Mesothelial cell of epicardium (in vitro differentiated cells): ENCODE data around the gene GRK5. TPM values are rescaled to one million over a fixed set of nuclear protein-coding genes. Genes with fewer than 3 reads are reported as not detected.

Experiments
- DNase-seq, 2 experiments: peaks; one replicate each; pipeline ENCODE4 v3.0.0; 2021; ENCODE audit warnings: low spot score in 2 of 2; ENCODE audit not compliant: unreplicated experiment in 2 of 2
- H3K27ac Mint-ChIP-seq: 2 replicates; pipeline ENCODE4 v1.8.0; 2021; ENCODE audit warnings: mixed read lengths
- H3K27me3 Mint-ChIP-seq: 2 replicates; pipeline ENCODE4 v1.8.0; 2021; ENCODE audit warnings: low read depth, mixed read lengths
- H3K36me3 Mint-ChIP-seq: 2 replicates; pipeline ENCODE4 v1.8.0; 2021; ENCODE audit warnings: mixed read lengths
- H3K4me1 Mint-ChIP-seq: 2 replicates; pipeline ENCODE4 v1.8.0; 2021; ENCODE audit warnings: mixed read lengths
- H3K4me3 Mint-ChIP-seq: 2 replicates; pipeline ENCODE4 v1.8.0; 2021; ENCODE audit warnings: mild to moderate bottlenecking, moderate library complexity, mixed read lengths
- H3K9me3 Mint-ChIP-seq: 2 replicates; pipeline ENCODE4 v1.8.0; 2021; ENCODE audit warnings: mixed read lengths
- total RNA-seq: library from RNA; stranded (reverse); gene quantifications from 3 replicates; pipeline ENCODE4 v1.2.1, GENCODE V29; 2021
- TF ChIP-seq, protein P1 (sequence below): fragments of 200-600 bp; sonication (generic); IDR thresholded peaks from one replicate; pipeline ENCODE4 v1.5.0; 2021; ENCODE audit warnings: antibody characterized with exemption; ENCODE audit not compliant: unreplicated experiment

Gene GRK5
- total RNA-seq, 1 donor from 2014 or later: 14.5 TPM

DNA sequence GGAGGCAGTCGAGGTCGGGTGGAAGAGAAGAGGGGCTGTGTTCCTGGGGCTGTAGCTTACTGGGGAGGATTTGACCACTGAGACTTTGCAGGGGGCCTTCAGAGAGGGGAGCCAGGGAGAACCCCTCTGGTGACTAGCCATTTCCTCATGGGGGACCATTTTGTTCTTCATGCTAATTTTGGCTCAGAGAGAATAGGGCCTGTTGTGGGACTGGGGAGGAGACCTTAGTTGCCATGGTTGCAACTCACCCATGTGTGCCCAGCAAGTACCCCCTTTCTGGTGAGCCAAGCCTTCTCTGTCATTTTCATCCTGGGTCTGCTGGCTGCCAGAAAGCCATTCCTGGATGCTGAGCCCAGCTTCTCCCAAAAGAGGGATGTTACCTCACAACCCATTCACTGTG, 120.9 kb downstream of the GRK5 start:
- Mint-ChIP-seq H3K27me3 (no peaks in the 10 kb centered on the region), H3K27ac (no peak overlapping the region), H3K4me1 (no peaks in the 10 kb centered on the region), H3K9me3 (no peaks in the 10 kb centered on the region), H3K4me3 (no peak overlapping the region), H3K36me3 (no peaks in the 10 kb centered on the region)
- no peak for DNase-seq
- TF ChIP-seq, protein P1, sequence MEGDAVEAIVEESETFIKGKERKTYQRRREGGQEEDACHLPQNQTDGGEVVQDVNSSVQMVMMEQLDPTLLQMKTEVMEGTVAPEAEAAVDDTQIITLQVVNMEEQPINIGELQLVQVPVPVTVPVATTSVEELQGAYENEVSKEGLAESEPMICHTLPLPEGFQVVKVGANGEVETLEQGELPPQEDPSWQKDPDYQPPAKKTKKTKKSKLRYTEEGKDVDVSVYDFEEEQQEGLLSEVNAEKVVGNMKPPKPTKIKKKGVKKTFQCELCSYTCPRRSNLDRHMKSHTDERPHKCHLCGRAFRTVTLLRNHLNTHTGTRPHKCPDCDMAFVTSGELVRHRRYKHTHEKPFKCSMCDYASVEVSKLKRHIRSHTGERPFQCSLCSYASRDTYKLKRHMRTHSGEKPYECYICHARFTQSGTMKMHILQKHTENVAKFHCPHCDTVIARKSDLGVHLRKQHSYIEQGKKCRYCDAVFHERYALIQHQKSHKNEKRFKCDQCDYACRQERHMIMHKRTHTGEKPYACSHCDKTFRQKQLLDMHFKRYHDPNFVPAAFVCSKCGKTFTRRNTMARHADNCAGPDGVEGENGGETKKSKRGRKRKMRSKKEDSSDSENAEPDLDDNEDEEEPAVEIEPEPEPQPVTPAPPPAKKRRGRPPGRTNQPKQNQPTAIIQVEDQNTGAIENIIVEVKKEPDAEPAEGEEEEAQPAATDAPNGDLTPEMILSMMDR: no peak

DNA sequence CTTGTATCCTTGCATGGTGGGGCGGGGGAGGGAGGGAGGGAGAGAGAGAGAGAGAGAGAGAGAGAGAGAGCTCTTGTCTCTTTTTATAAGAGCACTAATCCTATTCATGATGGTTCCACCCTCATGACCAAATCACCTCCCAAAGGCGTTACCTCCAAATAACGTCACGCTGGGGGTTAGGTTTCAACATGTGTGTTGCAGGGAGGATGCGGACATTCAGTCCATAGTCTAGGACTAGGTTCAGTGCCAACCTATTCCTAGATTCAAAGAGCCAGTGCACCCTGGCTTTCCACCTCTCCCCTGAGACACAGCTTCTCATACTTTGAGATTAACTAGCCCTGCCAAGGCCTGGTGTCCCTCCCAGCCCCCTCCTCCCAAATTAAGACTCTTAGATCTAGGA, 123.0 kb downstream of the GRK5 start:
- Mint-ChIP-seq H3K4me1 (peaks cover 18% of the 10 kb centered on the region), H3K27ac (no peak overlapping the region), H3K9me3 (no peaks in the 10 kb centered on the region), H3K36me3 (no peaks in the 10 kb centered on the region), H3K27me3 (no peaks in the 10 kb centered on the region), H3K4me3 (no peak overlapping the region)
- DNase-seq: no peak
- TF ChIP-seq, protein P1: no peak

DNA sequence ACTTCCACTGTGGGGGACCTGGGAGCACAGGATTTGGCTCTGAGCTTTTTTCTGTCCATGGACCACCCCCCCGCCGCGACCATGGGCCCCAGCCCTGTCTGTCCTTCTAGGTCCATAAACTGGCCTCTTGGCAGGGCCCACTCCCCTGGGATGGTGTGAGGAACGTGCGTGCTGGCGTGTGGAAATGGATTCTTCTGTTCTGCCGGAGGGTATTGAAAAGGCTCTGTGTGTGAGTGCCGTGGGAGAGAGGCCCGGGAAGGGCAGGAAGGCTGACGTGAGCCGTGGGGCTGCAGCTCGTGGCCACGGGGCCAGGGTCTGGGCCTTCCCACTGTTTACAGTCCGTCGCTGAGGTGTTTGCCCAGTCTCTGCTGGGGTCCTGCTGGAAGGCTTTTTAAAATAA, 123.7 kb downstream of the GRK5 start:
- Mint-ChIP-seq H3K27me3 (no peaks in the 10 kb centered on the region), H3K36me3 (no peaks in the 10 kb centered on the region), H3K9me3 (no peaks in the 10 kb centered on the region), H3K4me1 (peaks cover 26% of the 10 kb centered on the region), H3K27ac (no peak overlapping the region), H3K4me3 (no peak overlapping the region)
- TF ChIP-seq, protein P1: no peak
- DNase-seq: no peak

- H3K27me3 Mint-ChIP-seq: no peaks in the 10 kb centered on the region
- H3K9me3 Mint-ChIP-seq: peaks cover 3% of the 10 kb centered on the region
- peaks cover 32% of the 10 kb centered on the region for H3K4me1 Mint-ChIP-seq
- TF ChIP-seq, protein P1: no peak
- no peak overlapping the region for H3K4me3 Mint-ChIP-seq
- H3K36me3 Mint-ChIP-seq: peaks cover 3% of the 10 kb centered on the region
- no peak for DNase-seq
- peak overlapping the region; percentile 30 for H3K27ac Mint-ChIP-seq
Measured at GRCh38 chr10:119333146-119333792, 125.9 kb downstream of the GRK5 start.

- peaks cover 39% of the 10 kb centered on the region for H3K4me1 Mint-ChIP-seq
- peaks cover 3% of the 10 kb centered on the region for H3K36me3 Mint-ChIP-seq
- DNase-seq: no peak
Measured at GRCh38 chr10:119335671-119336353, 128.4 kb downstream of the GRK5 start.

More at GRCh38 chr10:119335671-119336353, 128.4 kb downstream of the GRK5 start:
- Mint-ChIP-seq H3K27me3 (no peaks in the 10 kb centered on the region), H3K4me3 (no peak overlapping the region), H3K27ac (peak overlapping the region; percentile 50), H3K9me3 (peaks cover 3% of the 10 kb centered on the region)
- TF ChIP-seq, protein P1: no peak
